Anterior cingulate cortex (tissue), 58 donors: Measurements from ENCODE around the gene TMEM114.
"Not testable (repeated sequence)": the region's sequence is repeated elsewhere in the genome, so short reads cannot be mapped to it uniquely, and the experiment has no call there.

Experiments
- DNase-seq, 58 donors: peaks; one replicate each; lab custom pipeline; 2025; lab: John Stamatoyannopoulos, UW

TMEM114 gene

GRCh38 chr16:8576141-8577004 lies 13.9 kb downstream of the TMEM114 start:
- no peak for DNase-seq

- no peak for DNase-seq
Measured at GRCh38 chr16:8575399-8575798, 14.9 kb downstream of the TMEM114 start.

- DNase-seq, result peak in 11 of 58 donors; percentile 2 to 30 (median 8)
Measured at GRCh38 chr16:8572919-8573724, 17.2 kb downstream of the TMEM114 start.

DNA sequence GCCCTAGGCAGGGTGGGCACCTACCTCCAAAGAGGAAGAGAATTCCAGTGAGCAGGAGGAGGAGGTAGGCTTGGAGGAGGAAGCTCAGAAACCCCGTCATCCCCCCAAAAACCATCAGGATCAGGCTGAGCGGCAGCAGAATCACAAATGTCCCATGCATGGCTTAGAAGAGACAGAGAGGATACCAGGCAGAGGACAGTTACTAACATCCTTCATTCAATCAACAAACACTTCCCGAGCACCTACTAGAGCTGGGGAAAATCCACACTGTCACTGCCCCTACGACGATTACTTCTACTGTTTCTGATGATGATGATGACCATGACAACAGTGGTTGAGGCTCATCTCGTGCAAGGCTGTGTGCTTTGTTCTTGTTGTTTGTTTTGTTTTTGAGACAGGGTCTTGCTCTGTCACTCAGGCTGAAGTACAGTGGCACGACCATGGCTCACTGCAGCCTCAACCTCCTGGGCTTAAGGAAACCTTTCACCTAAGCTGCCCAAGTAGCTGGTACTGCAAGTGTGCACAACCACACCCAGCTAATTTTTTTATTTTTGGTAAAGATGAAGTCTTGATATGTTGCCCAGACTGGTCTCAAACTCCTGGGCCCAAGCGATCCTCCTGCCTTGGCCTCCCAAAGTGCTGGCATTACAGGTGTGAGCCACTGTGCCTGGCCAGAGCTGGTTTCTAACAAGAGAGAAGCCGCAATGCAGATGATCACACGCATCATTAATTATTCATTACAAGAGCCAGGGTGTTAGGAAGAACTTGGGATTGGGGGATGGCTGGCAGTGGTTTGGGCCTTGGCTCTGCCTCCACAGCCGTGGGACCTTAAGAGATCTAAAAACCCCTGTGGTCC lies 18.0 kb downstream of the TMEM114 start:
- no peak for DNase-seq

- DNase-seq, result peak in 2 of 58 donors; percentile 1 to 12
Measured at GRCh38 chr16:8571061-8571596, 19.2 kb downstream of the TMEM114 start.

- not testable (repeated sequence) for DNase-seq
Measured at GRCh38 chr16:8570393-8570792, 19.9 kb downstream of the TMEM114 start.

- no peak for DNase-seq
Measured at GRCh38 chr16:8569650-8570346, 20.5 kb downstream of the TMEM114 start.

DNA sequence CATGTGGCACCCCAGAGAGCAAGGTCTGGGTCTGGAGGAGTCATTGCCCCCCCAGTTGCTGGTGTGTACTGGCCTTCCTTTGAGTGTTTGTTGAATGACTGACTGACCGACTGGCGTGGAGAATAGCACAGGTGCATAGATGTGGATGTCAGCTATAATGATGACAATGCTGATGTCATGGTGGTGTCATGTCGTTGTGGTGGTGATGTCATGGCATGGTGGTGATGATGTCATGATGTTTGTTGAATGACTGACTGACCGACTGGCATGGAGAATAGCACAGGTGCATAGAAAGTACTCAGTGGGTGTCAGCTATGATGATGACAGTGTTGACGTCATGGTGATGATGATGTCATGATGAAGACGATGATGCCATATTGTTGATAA lies 22.1 kb downstream of the TMEM114 start:
- no peak for DNase-seq

GRCh38 chr16:8567355-8568230 lies 22.7 kb downstream of the TMEM114 start:
- DNase-seq, result peak in 57 of 58 donors; percentile 5 to 85 (median 52)

DNA sequence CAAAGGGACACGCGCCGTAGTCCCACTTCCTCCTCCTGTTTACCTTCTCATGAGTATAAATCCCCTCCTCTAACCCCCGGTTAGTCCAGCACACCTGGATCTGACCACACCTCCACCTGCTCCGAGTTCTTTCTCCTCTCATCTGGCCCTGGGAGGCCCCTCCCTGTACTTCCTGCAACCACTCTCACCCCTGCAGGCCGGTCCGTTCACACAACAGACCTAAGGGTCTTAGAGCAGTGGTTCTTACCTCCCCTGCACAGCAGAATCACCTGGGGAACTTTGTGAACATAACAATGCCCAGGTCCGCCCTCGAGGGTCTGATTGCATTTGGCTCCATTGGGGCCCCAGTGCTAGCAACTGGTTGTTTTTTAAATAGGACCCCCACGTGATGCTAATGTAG lies 24.8 kb downstream of the TMEM114 start:
- no peak for DNase-seq

DNA sequence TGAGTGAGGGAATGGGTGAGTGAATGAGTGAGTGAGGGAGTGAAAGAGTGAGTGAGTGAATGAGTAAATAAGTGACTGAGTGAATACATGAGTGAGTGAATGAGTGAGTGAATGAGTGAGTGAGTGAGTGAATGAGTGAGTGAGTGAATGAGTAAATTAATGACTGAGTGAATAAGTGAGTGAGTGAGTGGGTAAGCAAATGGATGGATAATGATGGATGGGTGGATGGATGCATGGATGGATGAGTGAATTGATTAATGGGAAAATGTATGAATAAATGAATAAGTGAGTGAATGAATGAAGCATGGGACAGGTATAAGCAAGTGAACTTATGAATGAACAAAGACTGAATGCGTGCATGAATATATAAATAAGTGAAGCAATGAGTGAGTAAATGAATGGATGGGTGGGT lies 25.4 kb downstream of the TMEM114 start:
- no peak for DNase-seq

- not testable (repeated sequence) for DNase-seq
Measured at GRCh38 chr16:8563944-8564540, 26.3 kb downstream of the TMEM114 start.

GRCh38 chr16:8561496-8561895 lies 28.8 kb downstream of the TMEM114 start:
- DNase-seq, result no peak

DNA sequence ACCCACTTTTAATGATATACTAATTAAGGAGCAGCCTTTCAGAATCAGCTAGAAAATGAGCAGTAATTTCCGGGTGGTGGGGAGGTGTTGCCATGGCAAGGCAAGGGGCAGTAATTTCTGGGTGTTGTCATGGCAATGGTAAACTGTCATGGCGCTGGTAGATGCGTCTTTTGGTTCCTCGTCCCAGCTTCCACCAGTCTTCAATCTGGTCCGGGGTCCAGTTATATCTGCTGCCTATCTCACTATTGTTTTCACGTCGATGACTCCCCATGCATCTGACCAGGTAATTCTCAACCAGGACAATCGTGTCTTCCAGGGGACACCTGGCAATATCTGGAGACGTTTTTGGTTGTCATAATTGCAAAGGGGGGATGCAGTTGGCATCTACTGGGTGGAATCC lies 34.9 kb downstream of the TMEM114 start:
- DNase-seq, result no peak

DNA sequence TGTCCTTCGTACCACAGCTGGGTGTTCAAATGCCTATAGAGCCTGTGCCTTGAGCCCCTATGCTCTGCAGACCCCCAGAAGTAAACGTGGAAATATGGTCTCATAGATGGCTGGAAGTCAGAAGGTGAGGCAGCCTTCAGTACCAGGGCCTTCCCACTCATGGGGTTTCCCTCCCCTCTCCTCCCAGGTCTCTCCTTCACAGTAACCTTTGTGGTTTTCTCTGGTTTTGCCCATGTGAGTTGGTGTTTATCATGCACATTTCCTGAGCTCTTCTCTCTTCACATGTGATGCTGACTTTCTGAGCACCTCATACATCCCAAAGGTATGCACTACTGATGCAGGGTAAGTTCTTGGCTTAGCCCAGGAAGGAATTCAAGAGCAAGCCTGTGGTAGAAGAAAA lies 35.4 kb downstream of the TMEM114 start:
- DNase-seq, result no peak

- no peak for DNase-seq
Measured at GRCh38 chr16:8554022-8554421, 36.3 kb downstream of the TMEM114 start.

DNA sequence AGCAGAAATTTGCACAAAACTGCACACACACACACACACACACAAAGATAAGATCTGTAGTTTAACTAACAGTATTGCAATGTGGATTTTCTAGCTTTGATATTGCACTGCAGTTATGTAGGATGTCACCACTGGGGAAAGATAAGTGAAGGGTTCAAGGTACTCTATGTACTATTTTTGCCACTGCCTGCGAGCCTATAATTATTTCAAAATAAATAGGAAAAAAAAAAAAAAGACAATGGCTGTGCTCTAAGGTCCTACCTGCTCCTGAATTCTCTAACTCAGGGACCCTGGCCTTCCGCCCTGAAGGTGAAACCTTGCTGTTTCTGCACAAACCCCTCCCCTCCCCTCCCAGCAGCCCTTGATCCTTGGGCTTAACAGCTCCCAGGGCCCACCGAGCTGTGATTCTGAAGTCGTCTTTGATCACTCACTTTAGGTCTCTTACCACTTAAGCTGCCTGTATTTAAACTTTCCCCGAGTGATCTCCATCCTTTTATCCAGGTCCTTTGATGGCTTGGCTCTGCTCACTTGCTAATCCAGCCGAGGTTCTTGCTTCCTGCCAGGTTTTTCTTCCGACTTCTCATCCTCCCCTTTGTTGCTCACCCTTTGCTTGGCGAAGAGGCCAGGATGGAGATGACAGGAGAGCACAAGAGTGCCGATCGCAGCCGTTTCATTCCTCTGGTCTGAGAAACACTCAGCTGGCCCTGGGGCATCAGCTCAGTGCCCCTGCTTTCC lies 37.7 kb downstream of the TMEM114 start:
- DNase-seq, result no peak
